Colonic mucosa (tissue), 4 donors: Measurements from ENCODE around the gene GPBP1L1. TPM values are rescaled to one million over a fixed set of nuclear protein-coding genes. Genes with fewer than 3 reads are reported as not detected.
A peak's percentile ranks its signal among the peaks of the same experiment; 100 is the strongest.
"Not testable (repeated sequence)": the region's sequence is repeated elsewhere in the genome, so short reads cannot be mapped to it uniquely, and the experiment has no call there.

ENCODE experiments used
- DNase-seq: peaks from one replicate; pipeline ENCODE4 v3.0.0-alpha.2; 2020
- H3K27ac ChIP-seq: fragments of 200-600 bp; one replicate; pipeline ENCODE4 v1.8.0; 2021
- H3K27me3 ChIP-seq: fragments of 200-600 bp; one replicate; pipeline ENCODE4 v1.8.0; 2021
- H3K36me3 ChIP-seq: fragments of 200-600 bp; one replicate; pipeline ENCODE4 v1.8.0; 2021
- H3K4me1 ChIP-seq: fragments of 200-600 bp; one replicate; pipeline ENCODE4 v1.8.0; 2021; ENCODE audit warnings: mild to moderate bottlenecking
- H3K4me3 ChIP-seq: fragments of 200-600 bp; one replicate; pipeline ENCODE4 v1.8.0; 2021
- H3K9ac ChIP-seq, 2 donors: one replicate each; pipeline ENCODE4 v1.7.0; 2013; ENCODE audit warnings: control low read depth in 2 of 2, low read depth in 2 of 2, low read length in 2 of 2
- H3K9me3 ChIP-seq: fragments of 200-600 bp; one replicate; pipeline ENCODE4 v1.8.0; 2021
- CTCF ChIP-seq: fragments of 200-600 bp; IDR thresholded peaks from one replicate; pipeline ENCODE4 v1.8.0; 2022; ENCODE audit warnings: antibody characterized with exemption, mild to moderate bottlenecking
- intact Hi-C: fragments of 100-400 bp; cut with DNase I; formaldehyde crosslinking; loops from one replicate; pipeline ENCODE4 v1.14.1; 2022
- total RNA-seq, 2 donors: library from RNA; stranded (reverse); fragmentation: NEBNext Ultra II Directional in 1 of 2; extraction: Animal tissue kit (Norgen Biotek cat#: 25700) in 1 of 2; gene quantifications; one replicate each; pipeline ENCODE4 v1.2.1, GENCODE V29; 2021
- donor health status: healthy.
- donor health status: DM: no; HTN: no; CAD: no.
- donor health status: DM: no; HTN: no; CAD: no.

Gene GPBP1L1
- total RNA-seq, 2 donors from 2014 or later: 157 to 214 TPM

- H3K36me3 ChIP-seq: no peaks in the 10 kb centered on the region
- no peaks in the 10 kb centered on the region for H3K4me1 ChIP-seq
- no peak overlapping the region for H3K4me3 ChIP-seq
- H3K9ac ChIP-seq: no peak overlapping the region
- H3K27ac ChIP-seq: no peak overlapping the region
- H3K27me3 ChIP-seq: no peaks in the 10 kb centered on the region
- intact Hi-C loops: no loop called here
- TF ChIP-seq CTCF: no peak
- DNase-seq: no peak
- H3K9me3 ChIP-seq: no peaks in the 10 kb centered on the region
Measured at GRCh38 chr1:45704637-45705036, 18.3 kb upstream of the GPBP1L1 start.

GRCh38 chr1:45694823-45695222 is 8.5 kb upstream of the GPBP1L1 start:
- H3K4me1 ChIP-seq: no peaks in the 10 kb centered on the region
- no peak overlapping the region for H3K9ac ChIP-seq
- intact Hi-C loops: no loop called here
- no peak overlapping the region for H3K27ac ChIP-seq
- no peaks in the 10 kb centered on the region for H3K9me3 ChIP-seq
- TF ChIP-seq CTCF: no peak
- H3K27me3 ChIP-seq: no peaks in the 10 kb centered on the region
- no peak for DNase-seq
- no peaks in the 10 kb centered on the region for H3K36me3 ChIP-seq
- H3K4me3 ChIP-seq: no peak overlapping the region

- H3K27ac ChIP-seq, intact Hi-C loops, H3K36me3 ChIP-seq, H3K9ac ChIP-seq, H3K27me3 ChIP-seq, H3K4me3 ChIP-seq, H3K4me1 ChIP-seq, DNase-seq, H3K9me3 ChIP-seq: not testable (repeated sequence)
Measured at GRCh38 chr1:45693811-45694210, 7.5 kb upstream of the GPBP1L1 start.

GRCh38 chr1:45687754-45688740 is 1.7 kb upstream of the GPBP1L1 start, which contains the start of gene TMEM69:
TSS of gene TMEM69 (plus strand) at chr1:45688181. CDS start at chr1:45691069, 2,888 bp downstream.
- Histone ChIP-seq H3K36me3 (no peaks in the 10 kb centered on the region), H3K9ac (peak within 1 kb of the TSS; percentile 90 to 100), H3K4me3 (peak within 1 kb of the TSS; percentile 56), H3K9me3 (no peaks in the 10 kb centered on the region), H3K27ac (peak within 1 kb of the TSS; percentile 99), H3K4me1 (peaks cover 3% of the 10 kb centered on the region), H3K27me3 (no peaks in the 10 kb centered on the region)
- peak; percentile 85 for DNase-seq
- no peak for TF ChIP-seq CTCF
- intact Hi-C loops: no loop called here

- intact Hi-C loops: no loop called here
- Histone ChIP-seq H3K4me1 (peaks cover 4% of the 10 kb centered on the region), H3K27me3 (no peaks in the 10 kb centered on the region)
Measured at GRCh38 chr1:45687014-45687753, 851 bp upstream of the GPBP1L1 start.

More at GRCh38 chr1:45687014-45687753, 851 bp upstream of the GPBP1L1 start:
- no peaks in the 10 kb centered on the region for H3K36me3 ChIP-seq
- H3K27ac ChIP-seq: peak overlapping the region; percentile 99
- DNase-seq: peak; percentile 97
- H3K9me3 ChIP-seq: no peaks in the 10 kb centered on the region
- H3K4me3 ChIP-seq: peak overlapping the region; percentile 91
- H3K9ac ChIP-seq: peak overlapping the region; percentile 90 to 100
- no peak for TF ChIP-seq CTCF
